Panc1 (cell line): ENCODE measurements around the gene ITGA3. TPM values are rescaled to one million over a fixed set of nuclear protein-coding genes. Genes with fewer than 3 reads are reported as not detected.

Source experiments
- ATAC-seq: fragments of 200-7000 bp; cut with Tn5 transposase; 2 replicates; pipeline ENCODE4 v1.9.1; 2020; ENCODE audit warnings: mild to moderate bottlenecking, moderate library complexity
- BruUV-seq: library from RNA; stranded (reverse); fragments of 400-500 nt; replicated peaks from 2 replicates; lab custom pipeline; 2021; lab: Mats Ljungman, UMichigan
- CTCF ChIA-PET: fragments of 300-600 bp; sonication (Branson Sonifier 250); formaldehyde crosslinking; loops from one replicate; lab custom pipeline; 2022; ENCODE audit warnings: antibody characterized with exemption; lab: Charles Lee
- POLR2A ChIA-PET: fragments of 300-600 bp; sonication (Branson Sonifier 250); formaldehyde crosslinking; loops from one replicate; lab custom pipeline; 2022; ENCODE audit warnings: antibody characterized with exemption; lab: Charles Lee
- DNase-seq: peaks from one replicate; pipeline ENCODE4 v3.0.0-alpha.2; 2010; ENCODE audit warnings: low read depth, low spot score
- H3K27ac ChIP-seq: 2 replicates; pipeline ENCODE4 v1.5.1; 2011; ENCODE audit warnings: mild to moderate bottlenecking, low read length, inconsistent platforms
- H3K27me3 ChIP-seq: fragments of 200-500 bp; sonication (Bioruptor generic); 2 replicates; pipeline ENCODE4 v1.6.0; 2014; ENCODE audit warnings: low read length, inconsistent platforms; ENCODE audit not compliant: control insufficient read depth, insufficient read depth
- H3K36me3 ChIP-seq: fragments of 200-500 bp; sonication (Bioruptor generic); 2 replicates; pipeline ENCODE4 v1.5.1; 2014; ENCODE audit warnings: inconsistent platforms, mild to moderate bottlenecking, low read length, moderate library complexity; ENCODE audit not compliant: control insufficient read depth, insufficient read depth
- H3K4me1 ChIP-seq: 2 replicates; pipeline ENCODE4 v1.5.1; 2011; ENCODE audit warnings: inconsistent platforms, mild to moderate bottlenecking, low read length, moderate library complexity; ENCODE audit not compliant: control insufficient read depth, insufficient read depth
- H3K4me3 ChIP-seq, 2 experiments: 2 replicates each; pipeline ENCODE4 v1.5.1; 2011 to 2012; ENCODE audit warnings: low read depth in 2 of 2, low read length in 2 of 2, mild to moderate bottlenecking in 2 of 2, inconsistent platforms in 1 of 2, moderate library complexity in 1 of 2
- H3K9me3 ChIP-seq: fragments of 200-500 bp; sonication (Bioruptor generic); 2 replicates; pipeline ENCODE4 v1.5.1; 2014; ENCODE audit warnings: low read depth, mild to moderate bottlenecking, inconsistent platforms, low read length, moderate library complexity; ENCODE audit not compliant: control insufficient read depth, insufficient read depth
- CTCF ChIP-seq: fragments of 450-650 bp; IDR thresholded peaks from 2 replicates; pipeline ENCODE4 v1.5.1; 2017; ENCODE audit warnings: mild to moderate bottlenecking
- POLR2AphosphoS5 ChIP-seq: IDR thresholded peaks from 2 replicates; pipeline ENCODE4 v1.6.1; 2012; ENCODE audit warnings: mild to moderate bottlenecking, low read depth, low read length, moderate library complexity
- REST ChIP-seq, 2 experiments: IDR thresholded peaks; 2 replicates each; pipeline ENCODE4 v1.6.1; 2011 to 2012; ENCODE audit warnings: low read depth in 2 of 2, control low read depth in 1 of 2, low read length in 1 of 2, mild to moderate bottlenecking in 1 of 2, moderate library complexity in 1 of 2; ENCODE audit not compliant: insufficient read depth in 1 of 2
- SIN3A ChIP-seq: IDR thresholded peaks from 2 replicates; pipeline ENCODE4 v1.6.1; 2012; ENCODE audit warnings: low read depth, mild to moderate bottlenecking, low read length, moderate library complexity, borderline replicate concordance; ENCODE audit not compliant: insufficient read depth
- TCF7L2 ChIP-seq: IDR thresholded peaks from 2 replicates; pipeline ENCODE4 v1.6.1; 2011; ENCODE audit warnings: mild to moderate bottlenecking, low read depth, low read length, inconsistent platforms
- in situ Hi-C: cut with HindIII; loops from 2 replicates; pipeline ENCODE4 v1.10.0; 2016; ENCODE audit warnings: low sequenced_read_pairs, low pct_unique_long_range_greater_than_20kb
- intact Hi-C: fragments of 100-400 bp; cut with micrococcal nuclease; formaldehyde crosslinking; loops from one replicate; pipeline ENCODE4 v1.10.0; 2022; ENCODE audit not compliant: unreplicated experiment
- total RNA-seq: library from RNA; stranded (reverse); gene quantifications from one replicate; pipeline ENCODE4 v1.2.1, GENCODE V29; 2021; ENCODE audit not compliant: unreplicated experiment

ITGA3 gene
- total RNA-seq, 1 experiment from 2014 or later, result 439 TPM

- peaks cover 17% of the 10 kb centered on the region for H3K4me1 ChIP-seq
- DNase-seq (no peak), ATAC-seq (no peak)
- in situ Hi-C loops (no loop called here), intact Hi-C loops (no loop called here)
- ChIA-PET CTCF (interaction anchor here (0.5 kb wide), 1 partner anchor 40 kb away, joined by 3 read pairs; no protein-coding TSS in a partner anchor), POLR2A (no interaction called here)
- H3K4me3 ChIP-seq, result no peak overlapping the region
- H3K9me3 ChIP-seq, result peaks cover 3% of the 10 kb centered on the region; the same call in 1 of the 2 replicates
- no peak for TF ChIP-seq POLR2AphosphoS5
- no peak for TF ChIP-seq CTCF
- no peak for TF ChIP-seq SIN3A
- TF ChIP-seq REST (IDR thresholded peaks at IDR 0.05; ENCODE audit: insufficient read depth in 1 of 2, low read depth in 2 of 2, low read length in 1 of 2), result no peak
- TF ChIP-seq TCF7L2, result no peak
- H3K36me3 ChIP-seq, result no peaks in the 10 kb centered on the region
- BruUV-seq, result no TSS peak
- H3K27me3 ChIP-seq, result no peaks in the 10 kb centered on the region
- H3K27ac ChIP-seq, result no peak overlapping the region
These were observed 33.3 kb upstream of the ITGA3 start for GRCh38 chr17:50022463-50023130.

DNA sequence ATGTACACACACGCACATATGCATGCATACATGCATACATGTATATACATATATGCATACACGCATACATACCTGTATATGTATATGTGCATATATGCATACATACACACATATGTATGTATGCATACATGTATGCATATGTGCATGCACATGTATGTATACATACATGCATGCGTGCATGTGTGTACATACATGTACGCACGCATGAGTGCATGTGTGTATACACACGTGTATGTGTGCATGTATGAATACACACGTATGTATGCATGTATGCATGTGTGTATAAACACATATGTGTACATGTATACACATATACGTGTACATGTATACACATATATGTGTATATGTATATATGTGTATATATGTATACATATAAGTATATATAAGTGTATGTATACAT lies 32.4 kb upstream of the ITGA3 start:
- CTCF ChIA-PET, result no interaction called here
- DNase-seq (no peak), ATAC-seq (no peak)
- H3K4me3 ChIP-seq, result no peak overlapping the region
- no peaks in the 10 kb centered on the region for H3K27me3 ChIP-seq
- H3K4me1 ChIP-seq, result peaks cover 26% of the 10 kb centered on the region
- POLR2A ChIA-PET, result no interaction called here
- no peaks in the 10 kb centered on the region for H3K36me3 ChIP-seq
- H3K9me3 ChIP-seq, result peaks cover 3% of the 10 kb centered on the region; the same call in 1 of the 2 replicates
- no peak overlapping the region for H3K27ac ChIP-seq
- TF ChIP-seq CTCF (no peak), POLR2AphosphoS5 (no peak), SIN3A (no peak), REST (IDR thresholded peaks at IDR 0.05; ENCODE audit: insufficient read depth in 1 of 2, low read depth in 2 of 2, low read length in 1 of 2) (no peak)
- intact Hi-C loops, result no loop called here
- no TSS peak for BruUV-seq
- in situ Hi-C loops, result no loop called here
